Activated CD4-positive, CD25-positive, alpha-beta regulatory T cell treated with anti-CD3 and anti-CD28 coated beads, Interleukin-2, amount 50 U/mL, for 16 hours (primary cell): ENCODE data around the gene PDK2.
A peak's percentile ranks its signal among the peaks of the same experiment; 100 is the strongest.

Experiments
- DNase-seq: peaks from one replicate; pipeline ENCODE4 v3.0.0-alpha.2; 2020; ENCODE audit warnings: low read depth, low spot score

PDK2 gene

DNA sequence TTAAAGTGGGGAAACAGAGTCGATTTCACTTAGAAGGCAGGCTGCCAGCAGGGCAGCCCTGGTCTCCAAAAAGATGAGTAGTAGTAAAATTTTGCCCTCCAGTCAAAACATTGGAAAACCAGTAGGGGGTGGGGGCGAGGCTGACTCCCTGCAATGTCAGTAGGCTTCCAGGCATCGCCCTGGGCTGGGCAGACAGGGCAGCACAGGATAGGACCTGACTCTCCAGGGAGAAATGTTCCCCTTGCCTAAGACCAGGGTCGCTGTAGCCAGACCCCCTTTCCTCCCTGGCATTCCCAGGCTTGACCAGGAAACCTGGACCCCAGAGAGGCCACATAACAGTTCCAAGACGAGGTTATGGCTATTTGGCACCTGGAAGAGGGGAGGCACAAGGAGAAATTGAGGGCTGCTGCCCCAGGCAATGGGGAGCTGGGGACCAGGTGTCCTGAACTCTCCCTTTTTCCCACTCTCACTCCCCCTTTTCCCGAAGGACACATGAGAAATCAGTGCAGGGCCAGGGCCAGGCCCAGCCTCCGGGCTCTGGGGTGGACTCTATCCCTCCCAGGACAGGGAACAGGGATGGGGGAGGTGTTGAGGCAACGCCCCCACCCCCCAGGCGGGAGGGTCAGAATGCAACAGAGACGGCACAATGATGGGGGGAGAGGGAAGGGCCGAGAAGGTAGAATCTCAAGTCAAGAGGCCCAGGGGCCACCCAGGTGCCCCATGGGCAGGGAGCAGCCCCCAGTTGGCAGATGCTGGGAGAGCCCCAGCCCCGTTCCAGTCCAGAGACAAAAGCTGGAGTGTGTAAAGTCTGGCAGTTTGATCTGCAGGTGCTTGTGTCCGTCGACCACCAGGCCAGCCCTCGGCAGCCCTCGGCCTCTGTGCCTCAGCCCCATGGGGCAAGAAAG, 39.3 kb downstream of the PDK2 start:
- no peak for DNase-seq

DNA sequence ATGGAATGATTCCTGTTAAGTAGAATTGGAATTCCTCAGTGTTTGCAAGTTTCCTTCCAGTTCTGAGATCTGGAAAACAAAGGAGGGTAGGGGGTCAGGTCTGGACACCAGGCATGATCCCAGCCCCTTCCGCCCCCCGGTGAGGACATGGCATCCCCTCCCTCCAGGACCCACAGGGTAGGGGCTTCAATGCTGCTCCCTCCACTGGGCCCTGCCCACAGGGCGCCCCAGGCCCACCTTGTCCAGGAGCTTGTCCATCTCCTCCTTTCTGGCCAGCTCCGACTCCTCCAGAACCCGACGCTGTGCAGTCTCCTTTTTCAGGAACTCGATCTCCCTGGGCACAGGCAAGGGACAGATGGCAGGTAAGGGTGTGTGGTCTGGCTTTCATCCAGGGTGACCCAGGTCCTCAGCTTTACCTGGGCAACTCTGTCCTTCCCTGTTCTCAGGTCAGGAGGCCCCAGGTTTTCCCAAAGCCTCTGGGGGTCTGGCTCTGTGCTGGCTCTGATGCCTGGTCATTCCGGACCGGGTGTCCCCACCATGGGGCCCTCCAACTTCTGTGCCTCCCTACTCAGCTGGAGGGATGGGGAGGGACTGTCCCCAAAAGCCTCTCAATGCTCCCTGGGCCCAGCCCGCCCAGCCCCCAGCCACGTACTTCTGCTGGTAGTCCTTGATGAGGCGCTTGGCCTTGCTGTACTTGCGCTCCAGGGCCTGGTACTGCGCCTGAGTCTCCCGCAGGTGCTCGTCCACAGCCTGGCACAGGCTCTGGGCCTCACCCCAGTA, 40.4 kb downstream of the PDK2 start:
- no peak for DNase-seq

DNA sequence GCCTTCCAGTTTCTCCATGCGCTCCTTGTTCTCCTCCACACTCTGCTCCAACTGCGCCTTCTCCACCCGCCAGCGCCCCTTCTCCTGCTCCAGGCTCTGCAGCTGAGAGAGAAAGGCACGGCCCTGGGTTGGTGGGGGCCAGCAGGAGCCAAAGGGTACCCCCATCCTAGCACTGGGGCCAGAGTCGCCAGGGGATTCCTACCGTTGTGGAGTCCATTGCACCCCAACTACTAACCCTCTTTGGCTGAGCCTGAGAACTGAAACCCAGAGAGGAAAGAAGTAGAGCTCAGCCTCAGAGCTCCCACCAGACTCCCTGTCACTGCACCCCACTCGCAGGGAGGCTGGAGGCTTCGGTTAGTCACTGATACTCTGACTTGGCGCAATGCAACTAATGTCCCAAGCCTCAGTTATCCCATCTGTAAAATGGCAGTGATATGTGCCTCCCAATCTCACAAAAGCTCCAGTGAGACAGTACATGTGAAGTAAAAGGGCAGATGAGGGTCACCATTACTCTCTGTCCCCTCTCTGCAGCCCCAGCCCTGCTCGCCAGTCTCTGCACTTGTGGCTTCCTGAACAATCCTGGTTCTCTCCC, 41.0 kb downstream of the PDK2 start:
- no peak for DNase-seq

DNA sequence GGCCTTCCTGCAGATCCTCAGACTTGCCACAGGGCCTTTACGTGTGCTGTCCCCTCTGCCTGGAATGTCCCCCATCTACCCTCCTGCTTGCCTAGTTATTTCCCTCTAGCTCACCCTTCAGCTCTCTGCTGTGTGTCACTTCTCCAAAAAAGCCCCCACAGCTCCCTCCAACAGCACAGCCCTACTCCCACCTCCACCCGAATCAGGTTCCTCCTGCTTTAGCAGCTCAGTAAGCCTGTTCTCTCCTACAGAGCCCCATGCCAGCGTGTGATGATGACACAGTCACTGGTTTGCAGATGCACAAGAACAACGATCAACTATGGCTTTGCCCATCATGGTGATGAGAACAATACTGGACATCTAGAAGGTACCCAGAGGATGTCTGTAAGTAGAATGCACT, 41.9 kb downstream of the PDK2 start:
- no peak for DNase-seq

DNA sequence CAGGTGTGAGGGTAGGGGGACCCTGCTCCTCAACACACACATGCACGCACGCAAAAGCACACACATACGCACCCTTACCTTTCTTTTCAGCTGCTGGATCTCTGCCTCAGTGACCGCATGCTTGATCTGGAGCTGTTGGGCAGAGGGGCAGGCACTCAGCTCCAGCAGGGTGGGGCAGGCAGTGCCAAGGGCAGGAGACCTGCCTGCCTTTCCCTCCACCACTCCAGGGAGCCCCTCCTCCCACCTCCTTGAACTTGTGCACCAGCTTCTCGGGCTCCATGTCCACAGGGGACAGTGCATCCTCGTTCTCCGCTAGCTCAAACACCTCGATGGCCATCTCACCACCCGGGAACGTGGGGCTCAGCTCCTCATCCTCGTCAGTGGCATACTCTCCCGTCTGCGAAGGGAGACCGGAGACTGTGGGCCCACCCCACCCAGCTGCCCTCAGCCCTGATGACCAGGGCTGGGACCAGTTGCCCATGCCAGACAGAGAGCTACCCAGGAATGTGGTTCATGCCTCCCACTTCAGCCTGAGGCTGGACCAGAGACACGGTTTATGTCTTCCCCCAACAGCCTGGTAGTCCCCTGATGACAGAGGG, 44.1 kb downstream of the PDK2 start:
- DNase-seq = no peak

DNA sequence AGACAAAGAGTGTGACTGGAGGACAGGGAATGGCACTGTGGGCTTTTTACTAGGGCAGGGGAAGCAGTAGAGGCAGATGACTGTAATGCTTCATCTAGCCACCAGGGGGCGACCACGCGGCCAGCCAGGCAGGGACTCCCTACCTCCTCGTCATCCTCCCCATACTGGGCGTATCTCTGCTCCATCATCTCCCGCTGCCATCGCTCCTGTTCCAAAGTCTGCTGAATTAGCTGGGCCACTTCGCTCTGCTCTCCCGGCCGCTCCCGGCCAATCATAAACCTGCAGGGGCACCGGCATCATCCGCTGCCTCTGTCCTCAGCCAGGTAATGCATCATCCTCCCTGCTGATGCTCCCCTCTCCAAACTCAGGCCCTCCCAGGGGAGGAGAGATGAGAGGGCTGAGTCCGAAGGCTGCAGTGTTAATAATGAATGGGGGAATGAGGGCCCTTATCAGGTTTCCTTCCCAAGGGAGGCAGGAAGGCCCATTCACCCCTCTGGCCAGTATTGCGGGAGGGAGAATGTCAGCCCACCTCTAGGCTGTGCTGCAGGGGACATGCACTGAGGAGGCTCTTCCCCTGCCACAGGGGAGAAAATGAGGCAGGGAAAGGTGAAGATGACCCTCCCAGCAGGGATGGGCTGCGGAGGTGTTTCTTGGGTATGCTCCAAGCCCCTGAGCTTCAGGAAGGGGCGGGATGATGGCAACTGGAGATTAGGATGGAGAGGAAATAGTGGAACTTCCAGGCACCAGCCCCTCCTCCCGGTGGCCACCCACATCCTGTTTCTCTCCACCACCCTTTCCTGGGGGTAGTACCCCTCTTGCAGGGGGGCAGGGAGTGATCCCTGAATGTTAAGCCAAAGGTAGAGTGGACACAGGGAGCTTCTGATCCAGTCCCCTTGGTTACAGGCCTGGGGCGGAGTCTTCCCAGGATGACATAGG, 45.1 kb downstream of the PDK2 start:
- DNase-seq = peak; percentile 64

DNA sequence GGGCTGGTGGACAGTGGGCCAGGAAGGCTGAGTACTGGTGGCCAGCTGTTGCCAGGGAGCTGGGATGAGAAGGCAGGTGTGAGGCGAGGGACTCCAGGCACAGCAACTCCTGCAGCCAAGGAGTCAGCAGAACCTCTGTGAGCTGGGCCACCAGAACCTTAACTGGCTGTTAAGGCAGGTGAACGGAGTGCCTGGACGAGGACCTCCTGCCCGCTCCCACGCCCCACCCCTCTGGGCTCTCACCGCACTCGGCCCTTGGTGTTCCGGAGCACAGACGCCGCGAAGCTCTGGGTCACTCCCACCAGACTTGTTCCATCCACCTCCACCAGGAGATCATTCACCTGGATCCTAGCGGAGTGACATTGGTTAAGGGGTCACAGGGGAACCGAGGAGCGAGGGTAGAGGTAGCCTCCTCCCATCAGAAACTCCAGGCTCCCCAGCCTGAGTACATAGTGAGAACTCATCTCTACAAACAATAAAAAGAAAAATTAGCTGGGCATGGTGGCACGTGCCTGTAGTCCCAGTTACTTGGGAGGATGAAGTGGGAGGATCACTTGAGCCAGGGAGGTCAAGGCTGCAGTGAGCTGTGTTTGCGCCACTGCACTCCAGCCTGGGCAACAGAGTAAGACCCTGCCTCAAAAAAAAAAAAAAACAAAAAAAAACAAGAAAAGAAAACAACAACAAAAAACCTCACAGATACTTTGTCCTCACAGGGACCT, 46.0 kb downstream of the PDK2 start:
- no peak for DNase-seq

DNA sequence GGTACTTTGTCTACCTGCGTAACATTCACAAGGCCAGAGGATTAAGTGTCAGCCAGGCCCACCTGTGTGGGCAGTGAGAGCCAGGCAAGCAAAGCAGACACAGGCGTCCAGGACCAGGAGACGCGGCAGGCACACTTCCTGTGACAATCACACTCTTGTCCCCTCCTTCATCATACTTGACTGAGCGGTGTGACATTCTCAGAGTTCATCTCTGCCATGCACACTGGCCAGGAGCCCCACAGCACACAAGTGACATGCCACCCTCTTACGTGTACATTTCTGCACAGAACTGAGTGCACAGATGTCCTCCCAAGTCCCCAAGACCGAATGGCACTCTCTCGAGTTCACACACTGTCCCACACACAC, 46.6 kb downstream of the PDK2 start:
- no peak for DNase-seq

DNA sequence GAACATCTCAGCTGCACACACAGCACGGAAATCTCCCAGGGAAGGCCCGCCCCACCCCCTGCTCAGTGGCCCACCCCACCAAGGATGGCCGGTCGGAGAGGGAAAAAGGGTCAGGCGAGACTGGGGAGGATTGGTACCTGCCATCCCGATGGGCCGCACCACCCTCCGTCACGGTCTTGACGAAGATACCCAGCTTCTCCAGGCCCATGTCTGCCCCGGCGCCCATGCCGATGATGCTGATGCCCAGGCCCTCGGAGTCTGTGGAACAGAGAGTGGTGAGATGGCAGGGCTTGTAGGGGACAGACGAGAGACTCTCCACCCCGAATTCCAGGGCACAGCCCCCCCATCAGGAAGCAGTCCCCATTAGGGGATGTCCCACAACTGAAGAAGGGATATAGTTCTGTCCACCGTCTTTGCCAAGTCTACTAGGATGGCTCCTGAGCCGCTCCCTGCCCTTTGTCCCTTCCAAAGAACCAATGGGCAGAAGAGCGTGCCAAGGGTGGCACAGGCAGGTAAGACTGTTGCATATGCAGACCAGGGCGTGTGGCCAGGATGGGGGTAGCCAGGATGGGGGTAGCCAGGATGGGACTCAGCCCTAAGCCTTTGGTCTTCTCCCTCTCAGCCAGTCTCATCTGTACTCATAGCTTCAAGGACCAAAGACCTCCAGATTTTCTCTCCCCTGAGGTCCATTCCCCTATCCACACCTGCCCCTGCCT, 48.5 kb downstream of the PDK2 start:
- DNase-seq = no peak

DNA sequence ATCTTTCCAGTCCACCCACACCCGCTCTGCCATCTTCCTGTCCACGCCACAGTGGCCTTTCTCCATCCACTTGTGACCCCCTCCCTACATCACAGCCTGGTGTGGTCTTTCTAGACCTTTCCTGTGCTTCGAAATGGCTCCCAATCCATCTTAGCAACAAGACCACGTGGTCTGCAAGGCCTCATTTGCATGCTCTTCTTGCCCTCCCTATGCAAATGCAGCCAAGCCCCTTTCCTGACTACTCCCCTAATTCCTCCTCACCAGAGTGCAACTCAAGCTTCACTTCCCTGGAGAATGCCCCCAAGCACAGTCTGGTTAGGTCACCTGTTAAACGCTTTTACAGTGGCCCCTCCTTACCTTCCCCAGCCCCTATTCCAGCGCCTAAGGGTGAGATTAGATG, 49.2 kb downstream of the PDK2 start:
- DNase-seq = no peak

DNA sequence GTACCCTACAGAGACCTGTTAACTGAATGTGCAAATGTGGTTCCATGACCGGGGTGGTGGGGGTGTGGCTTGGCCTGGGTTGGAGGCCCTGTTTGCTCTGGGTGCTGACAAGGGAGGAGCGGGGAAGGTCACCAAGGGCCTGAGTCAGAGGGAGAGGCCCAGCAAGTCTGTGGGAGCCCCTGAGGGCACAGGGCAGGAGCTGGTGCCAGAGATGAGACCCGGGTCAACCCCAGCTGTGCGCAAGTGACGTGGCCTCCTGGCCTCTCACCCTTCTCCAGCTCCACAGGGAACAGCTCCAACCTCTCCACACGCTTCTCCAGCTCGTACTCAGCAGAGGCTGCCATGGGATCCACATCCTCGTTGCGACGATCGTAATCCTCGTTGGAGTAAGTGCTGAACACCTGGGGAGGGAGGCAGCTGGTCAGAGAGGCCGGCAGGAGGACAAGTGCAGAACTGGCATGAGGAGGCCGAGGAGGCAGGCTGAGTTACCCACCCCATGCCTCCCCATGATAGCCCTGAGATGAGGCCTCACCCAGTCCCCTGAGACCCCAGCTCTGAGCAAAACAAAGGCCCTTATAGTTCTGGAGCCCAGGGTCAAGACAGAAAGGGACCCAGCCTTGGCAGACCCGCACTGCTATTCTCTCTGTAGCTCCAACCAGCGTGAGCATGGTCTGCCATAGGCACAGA, 49.8 kb downstream of the PDK2 start:
- DNase-seq = no peak

DNA sequence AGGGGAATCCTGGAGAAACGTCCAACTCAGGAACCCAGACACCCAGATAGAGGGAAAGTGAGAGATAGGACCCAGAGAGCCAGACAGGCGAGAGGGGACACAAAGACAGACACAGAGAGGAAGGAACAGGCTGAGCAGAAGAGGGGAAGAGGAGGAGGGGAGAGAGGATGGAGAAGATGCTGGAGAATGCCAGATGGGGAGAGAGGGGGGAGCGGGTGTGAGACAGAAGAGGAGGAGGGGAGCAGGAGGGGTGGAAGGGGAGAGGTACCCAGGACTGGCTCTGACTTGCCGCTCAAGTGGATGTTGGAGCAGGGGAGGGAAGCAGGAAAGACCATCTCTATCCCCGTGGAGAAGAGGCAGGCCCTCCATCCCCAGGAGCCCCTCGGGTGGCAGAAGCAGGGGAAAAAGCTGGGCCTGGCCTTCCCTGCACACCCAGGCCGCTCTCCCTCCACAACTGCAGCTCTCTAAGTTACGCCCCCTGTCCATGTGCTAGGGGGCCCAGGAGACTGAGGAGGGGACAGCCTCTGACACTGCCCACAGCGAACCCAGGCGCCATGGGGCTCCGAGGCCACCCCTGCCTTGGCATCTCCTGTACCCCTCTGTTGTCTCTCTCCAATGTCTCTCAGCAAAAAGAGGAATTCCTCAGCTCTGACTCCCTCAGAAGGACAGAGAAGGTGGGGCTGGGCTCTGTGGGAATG, 50.5 kb downstream of the PDK2 start:
- no peak for DNase-seq

DNA sequence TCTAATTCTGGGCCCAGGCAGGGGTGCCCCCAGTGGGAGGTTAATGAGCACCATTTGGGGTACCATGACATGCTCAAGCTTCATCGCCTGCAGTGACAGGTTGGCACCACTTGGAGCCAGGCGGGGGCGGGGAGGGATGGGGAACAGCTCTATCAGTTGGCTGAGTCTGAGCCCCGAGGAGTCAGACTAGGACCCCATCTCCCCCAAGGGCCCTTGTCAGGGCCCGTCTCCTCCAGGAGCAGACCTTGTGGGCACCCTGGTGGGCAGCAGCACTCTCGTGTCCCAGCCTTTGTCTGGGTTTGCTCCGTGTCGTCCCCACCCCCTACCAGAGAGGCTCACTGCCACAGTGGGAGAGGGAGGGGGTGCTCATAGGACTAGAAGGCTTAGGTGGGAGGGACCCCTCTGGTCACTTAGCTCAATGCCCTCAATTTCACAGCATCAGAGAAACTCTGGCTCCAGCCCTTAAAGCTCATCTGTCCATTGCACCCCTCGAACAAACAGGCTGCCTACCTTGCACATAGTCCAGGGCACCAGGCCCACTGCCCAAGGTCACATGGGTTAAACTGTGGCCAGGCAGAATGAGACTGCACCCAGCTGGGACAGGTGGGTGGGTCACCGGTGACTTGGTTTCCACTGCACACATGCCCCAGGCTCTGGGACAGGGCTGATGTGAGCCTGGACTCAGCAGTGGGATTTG, 51.2 kb downstream of the PDK2 start:
- DNase-seq = no peak

DNA sequence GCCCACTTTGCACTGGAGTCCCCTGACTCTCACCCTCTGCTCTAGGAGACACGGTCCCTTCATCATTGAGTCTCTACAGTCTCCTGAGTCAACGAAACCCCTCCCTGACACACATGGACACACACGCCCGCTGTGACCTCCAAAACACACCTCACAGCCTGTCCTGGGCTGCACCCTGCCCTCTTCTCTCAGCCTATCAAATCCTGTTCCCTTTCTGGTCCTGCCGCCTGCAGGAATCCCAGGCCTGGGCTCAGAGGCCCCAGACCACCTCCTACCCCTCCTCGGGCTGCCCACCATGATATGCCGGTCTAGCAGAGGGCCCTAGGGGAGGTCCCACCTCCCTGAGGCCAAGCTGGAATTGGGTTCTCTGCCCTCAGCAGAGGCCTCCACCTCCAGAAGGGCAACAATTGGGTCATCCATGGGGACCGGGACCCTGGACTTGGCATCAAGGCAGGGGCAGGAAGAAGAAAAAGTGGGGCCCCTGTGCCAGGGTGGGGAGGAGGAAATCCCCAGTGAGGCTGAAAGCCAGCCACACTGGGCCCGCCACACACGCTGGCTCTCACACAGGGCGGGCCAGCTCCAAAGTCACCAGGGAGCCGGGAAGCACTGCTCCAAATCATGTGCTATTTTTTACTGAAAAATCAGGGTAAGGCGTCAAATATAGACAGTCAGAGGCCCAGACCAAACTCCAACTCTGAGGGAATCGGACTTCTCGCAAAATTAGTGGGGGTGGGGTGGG, 51.9 kb downstream of the PDK2 start:
- no peak for DNase-seq

DNA sequence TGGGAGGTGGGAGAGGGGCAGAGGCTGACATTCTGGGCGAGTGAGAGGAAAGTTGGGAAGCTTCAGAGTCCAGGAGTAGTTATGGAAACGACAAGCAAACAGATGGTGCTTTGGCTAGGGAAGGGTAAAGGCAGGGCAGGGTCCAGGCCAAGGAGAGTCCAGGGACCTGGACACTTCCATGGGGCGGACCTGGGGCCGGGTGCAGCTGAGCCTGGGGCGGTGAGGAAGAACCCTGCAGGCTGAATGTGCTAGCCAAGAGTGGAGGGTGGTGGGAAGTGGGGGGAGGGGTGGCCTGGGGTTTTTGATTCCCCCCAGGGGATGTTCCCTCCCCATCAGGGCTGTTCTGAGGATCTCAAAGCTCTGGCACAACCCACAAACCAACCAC, 52.7 kb downstream of the PDK2 start:
- DNase-seq = no peak

DNA sequence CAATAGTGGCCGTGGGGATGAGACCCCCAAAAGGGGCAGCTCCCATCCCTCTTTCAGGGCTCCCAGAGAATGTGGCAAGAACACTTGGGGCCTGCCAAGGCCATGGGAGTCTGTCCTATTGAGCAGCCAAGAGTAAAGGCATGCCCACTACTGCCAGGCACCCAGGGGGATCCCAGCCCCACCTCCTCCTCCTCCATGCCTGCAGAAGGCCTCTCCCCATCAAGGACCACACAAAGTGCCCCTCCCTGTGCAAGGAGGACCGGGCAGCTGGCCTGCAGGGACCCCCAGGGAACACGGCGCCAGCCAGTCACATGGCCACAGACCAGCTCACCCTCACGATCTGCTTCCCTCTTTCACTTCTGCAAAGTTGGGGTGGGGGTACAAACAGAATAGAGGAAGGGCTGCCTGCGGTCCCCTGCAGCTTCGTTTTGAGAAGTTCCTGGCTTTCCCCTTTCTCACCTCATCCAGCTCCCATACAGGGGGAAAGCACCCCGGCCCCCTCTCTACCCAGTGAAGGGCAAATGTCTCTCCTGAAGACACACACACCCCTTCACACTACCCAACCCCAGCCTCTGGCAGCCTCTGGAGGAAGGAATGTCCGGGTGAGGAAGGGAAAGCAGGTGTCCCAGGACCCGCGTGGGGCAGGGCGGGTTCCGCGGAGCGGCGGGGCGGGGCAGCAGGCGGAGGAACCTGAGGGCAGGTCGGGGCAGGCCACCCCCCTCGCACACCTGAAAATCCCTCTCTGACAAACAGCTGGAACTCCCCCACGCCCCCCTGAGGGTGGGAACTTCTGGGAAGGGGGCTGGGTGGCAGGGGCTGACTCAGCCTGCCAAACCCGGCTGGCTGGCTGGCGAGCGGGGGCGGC, 53.3 kb downstream of the PDK2 start:
- peak; percentile 55 for DNase-seq

DNA sequence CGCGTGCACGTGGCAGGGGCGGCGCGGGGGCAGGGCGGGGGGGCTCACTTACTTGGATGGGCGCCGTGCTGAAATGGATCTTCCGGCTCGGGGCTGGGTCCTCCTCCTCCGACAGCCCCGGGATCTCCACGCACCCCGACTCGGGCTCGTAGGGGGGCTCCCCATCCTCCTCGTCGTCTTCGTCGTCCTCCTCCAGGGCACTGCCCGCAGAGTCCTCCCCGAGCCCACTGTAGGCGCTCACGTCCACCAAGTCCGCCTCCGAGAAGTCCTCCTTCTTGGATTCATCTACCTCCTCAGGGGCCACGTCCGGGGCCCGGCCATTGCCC, 53.9 kb downstream of the PDK2 start:
- no peak for DNase-seq
